GM23248 (cell line): Measurements from ENCODE around the gene UVRAG. TPM values are rescaled to one million over a fixed set of nuclear protein-coding genes. Genes with fewer than 3 reads are reported as not detected.

Experiments
- DNase-seq: peaks from one replicate; pipeline ENCODE4 v3.0.0-alpha.2; 2015
- H2AFZ ChIP-seq: fragments of 200-600 bp; sonication (generic); 2 replicates; pipeline ENCODE4 v1.6.1; 2016; ENCODE audit warnings: antibody characterized with exemption
- H3F3A ChIP-seq: fragments of 200-600 bp; sonication (generic); 2 replicates; pipeline ENCODE4 v1.6.1; 2016; ENCODE audit warnings: mild to moderate bottlenecking, antibody characterized with exemption, mixed run types; ENCODE audit not compliant: insufficient read depth
- H3K27ac ChIP-seq: fragments of 200-600 bp; sonication (generic); 2 replicates; pipeline ENCODE4 v1.5.1; 2016; ENCODE audit warnings: mild to moderate bottlenecking
- H3K27me3 ChIP-seq: fragments of 200-600 bp; sonication (generic); replicated peaks from 2 replicates; pipeline ENCODE4 v1.6.1; 2016; ENCODE audit warnings: mild to moderate bottlenecking; ENCODE audit not compliant: insufficient read depth
- H3K36me3 ChIP-seq: fragments of 200-600 bp; sonication (generic); 2 replicates; pipeline ENCODE4 v1.6.1; 2016; ENCODE audit warnings: low read depth, mild to moderate bottlenecking
- H3K4me1 ChIP-seq: fragments of 200-600 bp; sonication (generic); 2 replicates; pipeline ENCODE4 v1.6.1; 2016; ENCODE audit warnings: mild to moderate bottlenecking; ENCODE audit not compliant: insufficient read depth
- H3K4me2 ChIP-seq: fragments of 200-600 bp; sonication (generic); one replicate; pipeline ENCODE4 v1.6.1; 2016; ENCODE audit warnings: mild to moderate bottlenecking; ENCODE audit not compliant: unreplicated experiment
- H3K4me3 ChIP-seq: fragments of 200-600 bp; sonication (generic); 2 replicates; pipeline ENCODE4 v1.5.1; 2016; ENCODE audit warnings: mild to moderate bottlenecking
- H3K79me2 ChIP-seq: fragments of 200-600 bp; sonication (generic); 2 replicates; pipeline ENCODE4 v1.6.1; 2016; ENCODE audit warnings: mild to moderate bottlenecking; ENCODE audit not compliant: insufficient read depth
- H3K9ac ChIP-seq: fragments of 200-600 bp; sonication (generic); 2 replicates; pipeline ENCODE4 v1.6.1; 2016; ENCODE audit warnings: mild to moderate bottlenecking
- H3K9me2 ChIP-seq: fragments of 200-600 bp; sonication (generic); 2 replicates; pipeline ENCODE4 v1.6.1; 2016; ENCODE audit warnings: mixed run types, mild to moderate bottlenecking, moderate library complexity; ENCODE audit not compliant: insufficient read depth
- H3K9me3 ChIP-seq: fragments of 200-600 bp; sonication (generic); one replicate; pipeline ENCODE4 v1.6.1; 2017; ENCODE audit warnings: low read depth
- H4K20me1 ChIP-seq: fragments of 200-600 bp; sonication (generic); 2 replicates; pipeline ENCODE4 v1.6.0; 2016; ENCODE audit not compliant: insufficient read depth
- EZH2 ChIP-seq: fragments of 200-600 bp; sonication (generic); IDR thresholded peaks from 2 replicates; pipeline ENCODE4 v1.6.1; 2018; ENCODE audit warnings: antibody characterized with exemption, mild to moderate bottlenecking; ENCODE audit not compliant: insufficient read depth, poor library complexity, severe bottlenecking
- EZH2phosphoT487 ChIP-seq: fragments of 200-600 bp; sonication (generic); IDR thresholded peaks from 2 replicates; pipeline ENCODE4 v1.6.1; 2018; ENCODE audit warnings: antibody characterized with exemption, moderate library complexity, mild to moderate bottlenecking, low read depth; ENCODE audit not compliant: insufficient read depth
- WGBS, 2 experiments: methylation state at CpG; one replicate each; pipeline ENCODE4 v1.1.6; 2015 to 2017; ENCODE audit warnings: low lambda C conversion rate in 2 of 2, low coverage in 1 of 2; ENCODE audit errors: missing lambda C conversion rate in 2 of 2; 5-methylcytosine and 5-hydroxymethylcytosine counted together
- in situ Hi-C: fragments of 300-500 bp; cut with MboI; formaldehyde crosslinking; loops from 2 replicates; pipeline ENCODE4 v1.15.0; 2020
- polyA plus RNA-seq: library from polyadenylated mRNA; unstranded; fragments of >200 nt; fragmentation: Nextera tagmentation; extraction: Ambion mirVana; gene quantifications from 2 replicates; pipeline ENCODE4 v1.2.1, GENCODE V29; 2016
- total RNA-seq: library from RNA; depleted of rRNA; stranded (reverse); fragments of >200 nt; shearing (Covaris generic); gene quantifications from 2 replicates; pipeline ENCODE4 v1.2.3, GENCODE V29; 2014

Gene UVRAG
- total and polyA plus RNA-seq, 2 experiments from 2014 or later = 9.9 to 11.0 TPM

GRCh38 chr11:75891947-75892739 is 77.1 kb downstream of the UVRAG start:
- Histone ChIP-seq H3K9ac (no peak overlapping the region), H3K27ac (no peak overlapping the region), H3K9me2 (no peaks in the 10 kb centered on the region), H4K20me1 (no peaks in the 10 kb centered on the region; the same call in 1 of the 2 replicates), H3K36me3 (no peaks in the 10 kb centered on the region), H3F3A (no peaks in the 10 kb centered on the region), H3K27me3 (no peaks in the 10 kb centered on the region), H3K4me3 (no peak overlapping the region), H3K79me2 (no peaks in the 10 kb centered on the region), H2AFZ (no peak overlapping the region), H3K4me2 (no peak overlapping the region), H3K4me1 (no peaks in the 10 kb centered on the region), H3K9me3 (no peaks in the 10 kb centered on the region)
- 89% methylated on average over 6 of the region's 6 CpGs for WGBS, 2 experiments
- TF ChIP-seq EZH2phosphoT487 = no peak
- TF ChIP-seq EZH2 = no peak
- in situ Hi-C loops = loop anchor here (5.0 to 25.0 kb wide), 2 partner anchors 425 to 620 kb away; no protein-coding TSS in a partner anchor
- no peak for DNase-seq

GRCh38 chr11:75893251-75893650 is 78.2 kb downstream of the UVRAG start:
- H2AFZ ChIP-seq = no peak overlapping the region
- no peaks in the 10 kb centered on the region for H3K27me3 ChIP-seq
- no peaks in the 10 kb centered on the region for H3K4me1 ChIP-seq
- no peak overlapping the region for H3K9ac ChIP-seq
- TF ChIP-seq EZH2phosphoT487 (no peak), EZH2 (no peak)
- no peak for DNase-seq
- no peak overlapping the region for H3K27ac ChIP-seq
- no peaks in the 10 kb centered on the region for H3K36me3 ChIP-seq
- no peaks in the 10 kb centered on the region for H3K9me3 ChIP-seq
- H3K4me2 ChIP-seq = no peak overlapping the region
- in situ Hi-C loops = loop anchor here (5.0 to 25.0 kb wide), 2 partner anchors 424 to 619 kb away; no protein-coding TSS in a partner anchor
- 95 to 96% methylated on average over 4 of the region's 4 CpGs for WGBS, 2 experiments
- no peaks in the 10 kb centered on the region; the same call in 1 of the 2 replicates for H4K20me1 ChIP-seq
- no peaks in the 10 kb centered on the region for H3K79me2 ChIP-seq
- H3K9me2 ChIP-seq = no peaks in the 10 kb centered on the region
- H3F3A ChIP-seq = no peaks in the 10 kb centered on the region
- H3K4me3 ChIP-seq = no peak overlapping the region

- in situ Hi-C loops = loop anchor here (5.0 to 25.0 kb wide), 2 partner anchors 423 to 618 kb away; no protein-coding TSS in a partner anchor
These were observed 79.1 kb downstream of the UVRAG start for GRCh38 chr11:75894036-75894585.

GRCh38 chr11:75896843-75897419 is 81.9 kb downstream of the UVRAG start:
- Histone ChIP-seq H3K9me3 (no peaks in the 10 kb centered on the region), H3K4me2 (no peak overlapping the region), H2AFZ (no peak overlapping the region), H3F3A (no peaks in the 10 kb centered on the region), H3K27ac (no peak overlapping the region), H4K20me1 (no peaks in the 10 kb centered on the region; the same call in 1 of the 2 replicates), H3K36me3 (no peaks in the 10 kb centered on the region), H3K4me1 (no peaks in the 10 kb centered on the region), H3K9ac (no peak overlapping the region), H3K4me3 (no peak overlapping the region), H3K9me2 (no peaks in the 10 kb centered on the region), H3K79me2 (no peaks in the 10 kb centered on the region), H3K27me3 (no peaks in the 10 kb centered on the region)
- WGBS, 2 experiments = 24 to 26% methylated on average over 4 of the region's 4 CpGs
- in situ Hi-C loops = loop anchor here (25.0 kb wide), 1 partner anchor 615 kb away; no protein-coding TSS in a partner anchor
- TF ChIP-seq EZH2 (no peak), EZH2phosphoT487 (no peak)
- peak; percentile 68 for DNase-seq

More at GRCh38 chr11:75894036-75894585, 79.1 kb downstream of the UVRAG start:
- WGBS, 2 experiments = 69 to 73% methylated on average over 3 of the region's 3 CpGs
- Histone ChIP-seq H3K79me2 (no peaks in the 10 kb centered on the region), H3K4me2 (no peak overlapping the region), H3K4me1 (no peaks in the 10 kb centered on the region), H3K9ac (no peak overlapping the region), H3F3A (no peaks in the 10 kb centered on the region), H2AFZ (no peak overlapping the region), H3K4me3 (no peak overlapping the region), H3K27me3 (no peaks in the 10 kb centered on the region), H3K9me2 (no peaks in the 10 kb centered on the region), H4K20me1 (no peaks in the 10 kb centered on the region; the same call in 1 of the 2 replicates), H3K9me3 (no peaks in the 10 kb centered on the region), H3K27ac (no peak overlapping the region), H3K36me3 (no peaks in the 10 kb centered on the region)
- DNase-seq = no peak
- TF ChIP-seq EZH2 (no peak), EZH2phosphoT487 (no peak)
